Mucosa of descending colon (tissue), 3 donors: ENCODE measurements around the gene DLK2. TPM values are rescaled to one million over a fixed set of nuclear protein-coding genes. Genes with fewer than 3 reads are reported as not detected.
"Not testable (repeated sequence)": the region's sequence is repeated elsewhere in the genome, so short reads cannot be mapped to it uniquely, and the experiment has no call there.

Source experiments
- ATAC-seq: fragments of 200-7000 bp; cut with Tn5 transposase; one replicate; pipeline ENCODE4 v1.9.1; 2020; ENCODE audit warnings: mild to moderate bottlenecking, moderate library complexity
- DNase-seq, 3 donors: peaks; one replicate each; pipeline ENCODE4 v3.0.0-alpha.2; 2020
- H3K36me3 ChIP-seq: fragments of 200-600 bp; one replicate; pipeline ENCODE4 v1.8.0; 2021; ENCODE audit warnings: low read depth, mild to moderate bottlenecking
- H3K4me1 ChIP-seq: fragments of 200-600 bp; one replicate; pipeline ENCODE4 v1.8.0; 2021; ENCODE audit warnings: low read depth, mild to moderate bottlenecking
- H3K4me3 ChIP-seq: fragments of 200-600 bp; one replicate; pipeline ENCODE4 v1.8.0; 2021; ENCODE audit warnings: mild to moderate bottlenecking
- H3K9me3 ChIP-seq: fragments of 200-600 bp; one replicate; pipeline ENCODE4 v1.8.0; 2021; ENCODE audit warnings: mild to moderate bottlenecking
- intact Hi-C, 2 donors: fragments of 100-400 bp; cut with DNase I in 1 of 2; cut with micrococcal nuclease in 1 of 2; formaldehyde crosslinking; loops; one replicate each; pipeline versions ENCODE4 v1.11.0 to v1.11.1; 2022; cut with DNase I, micrococcal nuclease
- total RNA-seq, 3 donors: library from RNA; stranded (reverse); fragmentation: NEBNext Ultra II Directional in 2 of 3; extraction: Animal tissue kit (Norgen Biotek cat#: 25700) in 2 of 3; gene quantifications; one replicate each; pipeline versions ENCODE4 v1.2.1 to v1.2.4, GENCODE V29; 2021 to 2023
- TF ChIP-seq, protein P1 (sequence below): fragments of 200-600 bp; IDR thresholded peaks from one replicate; pipeline ENCODE4 v1.8.0; 2022; ENCODE audit warnings: antibody characterized with exemption, mild to moderate bottlenecking
- donor health status: DM: no; HTN: no; CAD: no; lungs with moderate emphysema.
- donor health status: DM: no; HTN: no; CAD: no.
- donor health status: DM: no; HTN: yes; CAD: no.

The DLK2 gene
- total RNA-seq, 3 donors from 2014 or later: 0.47 TPM; not detected in 2

DNA sequence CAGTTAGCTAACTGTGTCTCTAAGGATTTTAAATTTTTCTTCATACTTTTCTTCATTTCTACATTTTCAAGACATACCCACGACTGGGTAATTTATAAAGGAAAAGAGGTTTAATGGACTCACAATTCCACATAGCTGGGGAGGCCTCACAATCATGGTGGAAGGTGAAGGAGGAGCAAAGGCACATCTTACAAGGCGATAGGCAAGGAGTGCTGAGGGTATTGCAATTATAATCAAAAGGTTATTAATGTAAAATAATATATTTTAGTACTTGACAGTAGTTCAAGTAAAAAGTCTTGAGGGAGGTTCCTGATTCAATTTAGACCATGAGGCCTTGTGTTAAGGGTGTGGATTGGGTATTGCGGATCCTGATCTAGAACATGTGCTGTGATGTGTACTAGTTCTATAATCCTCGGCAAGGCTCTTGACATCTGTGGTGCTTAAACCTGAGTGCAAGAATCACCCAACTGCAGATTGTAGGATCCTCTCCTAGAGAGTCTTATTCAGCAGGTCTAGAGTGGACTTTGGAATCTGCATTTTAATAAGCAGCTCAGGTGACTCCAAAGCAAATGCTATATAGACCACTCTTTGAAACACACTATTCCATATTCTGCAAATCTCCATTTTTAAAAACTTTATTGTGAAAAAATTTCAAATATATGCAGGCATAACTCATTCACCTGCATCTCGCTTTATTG, 35.2 kb downstream of the DLK2 start:
- Histone ChIP-seq H3K9me3 (no peaks in the 10 kb centered on the region), H3K36me3 (no peaks in the 10 kb centered on the region), H3K4me3 (no peak overlapping the region), H3K4me1 (no peaks in the 10 kb centered on the region)
- TF ChIP-seq, protein P1, sequence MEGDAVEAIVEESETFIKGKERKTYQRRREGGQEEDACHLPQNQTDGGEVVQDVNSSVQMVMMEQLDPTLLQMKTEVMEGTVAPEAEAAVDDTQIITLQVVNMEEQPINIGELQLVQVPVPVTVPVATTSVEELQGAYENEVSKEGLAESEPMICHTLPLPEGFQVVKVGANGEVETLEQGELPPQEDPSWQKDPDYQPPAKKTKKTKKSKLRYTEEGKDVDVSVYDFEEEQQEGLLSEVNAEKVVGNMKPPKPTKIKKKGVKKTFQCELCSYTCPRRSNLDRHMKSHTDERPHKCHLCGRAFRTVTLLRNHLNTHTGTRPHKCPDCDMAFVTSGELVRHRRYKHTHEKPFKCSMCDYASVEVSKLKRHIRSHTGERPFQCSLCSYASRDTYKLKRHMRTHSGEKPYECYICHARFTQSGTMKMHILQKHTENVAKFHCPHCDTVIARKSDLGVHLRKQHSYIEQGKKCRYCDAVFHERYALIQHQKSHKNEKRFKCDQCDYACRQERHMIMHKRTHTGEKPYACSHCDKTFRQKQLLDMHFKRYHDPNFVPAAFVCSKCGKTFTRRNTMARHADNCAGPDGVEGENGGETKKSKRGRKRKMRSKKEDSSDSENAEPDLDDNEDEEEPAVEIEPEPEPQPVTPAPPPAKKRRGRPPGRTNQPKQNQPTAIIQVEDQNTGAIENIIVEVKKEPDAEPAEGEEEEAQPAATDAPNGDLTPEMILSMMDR: no peak
- no peak for DNase-seq
- intact Hi-C loops: no loop called here
- ATAC-seq: no peak

DNA sequence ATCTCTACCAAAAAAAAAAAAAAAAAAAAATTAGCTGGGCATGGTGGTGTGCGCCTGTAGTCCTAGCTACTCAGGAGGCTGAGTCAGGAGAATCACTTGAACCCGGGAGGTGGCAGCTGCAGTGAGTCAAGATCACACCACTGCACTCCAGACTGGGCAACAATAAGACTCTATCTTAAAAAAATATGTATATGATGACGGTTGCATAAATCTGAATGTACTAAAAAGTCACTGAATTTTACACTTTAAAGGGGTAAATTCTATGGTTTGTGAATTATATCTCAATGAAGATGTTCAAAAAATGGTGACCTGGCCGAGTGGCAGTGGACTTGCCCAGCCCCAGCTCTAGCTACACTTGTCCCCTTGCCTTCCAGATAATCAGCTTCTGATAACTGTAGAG, 38.4 kb downstream of the DLK2 start:
- TF ChIP-seq, protein P1: no peak

DNA sequence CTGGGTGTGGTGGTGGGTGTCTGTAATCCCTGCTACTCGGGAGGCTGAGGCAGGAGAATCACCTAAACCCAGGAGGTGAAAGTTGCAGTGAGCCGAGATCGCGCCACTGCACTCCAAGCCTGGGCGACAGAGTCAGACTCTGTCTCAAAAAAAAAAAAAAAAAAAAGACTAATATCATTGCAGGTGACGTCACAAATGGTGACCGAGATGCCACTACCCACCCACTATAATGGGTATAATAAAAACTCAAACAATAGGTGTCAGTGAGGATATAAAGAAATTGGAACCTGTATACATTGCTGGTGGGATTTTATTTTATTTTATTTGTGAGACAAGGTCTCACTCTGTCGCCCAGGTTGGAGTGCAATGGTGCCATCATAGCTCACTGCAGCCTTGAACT, 40.1 kb downstream of the DLK2 start:
- H3K4me1 ChIP-seq, DNase-seq, intact Hi-C loops, H3K36me3 ChIP-seq, H3K4me3 ChIP-seq, H3K9me3 ChIP-seq, ATAC-seq: not testable (repeated sequence)

More for the DNA sequence above, 38.4 kb downstream of the DLK2 start:
- H3K4me1 ChIP-seq: no peaks in the 10 kb centered on the region
- DNase-seq (no peak), ATAC-seq (no peak)
- no peaks in the 10 kb centered on the region for H3K36me3 ChIP-seq
- H3K4me3 ChIP-seq: no peak overlapping the region
- intact Hi-C loops: no loop called here
- no peaks in the 10 kb centered on the region for H3K9me3 ChIP-seq

DNA sequence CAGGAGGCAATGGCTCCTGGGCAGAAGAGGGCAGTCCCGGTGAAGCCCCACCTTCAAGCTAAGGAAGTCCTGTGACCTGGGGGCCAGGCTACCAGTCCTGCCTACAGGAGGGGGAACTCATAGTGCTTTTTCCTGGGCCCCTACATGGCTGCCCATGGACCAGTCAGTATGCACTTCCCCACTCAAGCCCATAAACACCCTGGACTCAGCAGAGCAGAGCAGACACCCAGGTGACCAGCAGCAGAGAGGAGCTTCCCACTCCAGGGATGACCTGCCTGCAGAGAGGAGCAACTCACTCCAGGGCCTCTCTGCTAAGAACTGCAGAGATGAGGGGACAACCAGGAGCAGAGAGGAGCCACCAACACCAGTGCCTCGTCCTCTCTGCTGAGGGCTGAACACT, 42.3 kb downstream of the DLK2 start:
- TF ChIP-seq, protein P1: no peak
- H3K4me3 ChIP-seq: no peak overlapping the region
- H3K4me1 ChIP-seq: no peaks in the 10 kb centered on the region
- H3K9me3 ChIP-seq: no peaks in the 10 kb centered on the region
- no peaks in the 10 kb centered on the region for H3K36me3 ChIP-seq
- ATAC-seq: no peak
- DNase-seq: no peak
- intact Hi-C loops: no loop called here

DNA sequence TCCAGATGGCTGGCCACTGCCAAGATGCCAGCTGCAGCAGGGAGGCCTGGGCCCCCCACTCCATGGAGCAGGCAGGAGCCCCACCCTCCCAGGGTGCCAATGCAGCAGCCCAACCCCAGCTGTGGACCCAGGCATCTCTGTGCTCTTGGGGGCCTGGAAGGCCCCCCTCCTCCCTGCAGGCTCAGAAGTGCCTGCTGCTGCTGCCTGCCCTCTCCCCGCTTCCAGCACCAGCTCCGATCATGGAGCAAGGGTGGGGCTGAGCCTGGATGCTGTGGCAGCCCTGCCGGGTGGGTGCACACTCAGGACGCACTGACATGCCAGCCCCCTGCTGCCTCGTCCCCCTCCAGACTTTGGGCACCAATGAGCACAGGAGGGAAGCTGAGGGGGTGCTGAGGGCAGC, 42.8 kb downstream of the DLK2 start:
- Histone ChIP-seq H3K9me3 (no peaks in the 10 kb centered on the region), H3K36me3 (no peaks in the 10 kb centered on the region), H3K4me1 (no peaks in the 10 kb centered on the region), H3K4me3 (no peak overlapping the region)
- TF ChIP-seq, protein P1: no peak
- ATAC-seq (no peak), DNase-seq (no peak)
- intact Hi-C loops: no loop called here

DNA sequence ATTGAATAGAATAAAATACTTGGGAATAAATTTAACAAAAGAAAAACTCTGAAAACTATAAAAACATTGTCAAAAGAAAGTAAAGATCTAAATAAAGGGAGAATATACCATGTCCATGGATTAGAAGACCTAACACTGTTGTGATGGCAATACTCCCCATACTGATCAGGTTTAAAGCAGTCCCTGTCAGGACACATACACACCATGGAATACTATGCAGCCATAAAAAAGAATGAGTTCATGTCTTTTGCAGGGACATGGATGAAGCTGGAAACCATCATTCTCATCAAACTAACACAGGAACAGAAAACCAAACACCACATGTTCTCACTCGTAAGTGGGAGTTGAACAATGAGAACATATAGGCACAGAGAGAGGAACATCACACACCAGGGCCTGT, 44.6 kb downstream of the DLK2 start:
- ATAC-seq, H3K9me3 ChIP-seq, intact Hi-C loops, H3K36me3 ChIP-seq, H3K4me1 ChIP-seq, H3K4me3 ChIP-seq, DNase-seq: not testable (repeated sequence)

DNA sequence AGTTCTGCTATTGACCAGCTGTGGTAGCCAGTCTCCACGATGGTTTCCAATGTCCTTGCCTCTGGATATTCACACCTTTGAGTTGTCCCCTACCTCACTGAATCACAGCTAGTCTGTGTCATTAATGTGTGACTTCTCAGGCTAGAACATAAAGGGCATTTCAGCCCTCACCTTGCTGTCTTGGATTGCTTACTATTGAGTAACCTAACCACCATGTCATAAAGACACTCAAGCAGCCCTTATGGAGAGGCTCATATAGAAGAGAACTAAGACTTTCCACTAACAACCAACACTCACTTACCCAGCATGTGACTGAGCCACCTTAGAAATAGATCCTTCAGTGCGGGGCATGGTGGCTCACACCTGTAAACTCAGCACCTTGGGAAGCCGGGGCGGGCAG, 47.1 kb downstream of the DLK2 start:
- intact Hi-C loops: no loop called here
- DNase-seq: no peak
- no peak for ATAC-seq
- TF ChIP-seq, protein P1: no peak
- Histone ChIP-seq H3K4me3 (no peak overlapping the region), H3K36me3 (no peaks in the 10 kb centered on the region), H3K9me3 (no peaks in the 10 kb centered on the region), H3K4me1 (no peaks in the 10 kb centered on the region)
